Immature natural killer cell (primary cell): ENCODE data around the gene OSBPL9. TPM values are rescaled to one million over a fixed set of nuclear protein-coding genes. Genes with fewer than 3 reads are reported as not detected.

Experiments
- DNase-seq, 3 donors: peaks; one replicate each; pipeline ENCODE4 v3.0.0; 2022; ENCODE audit warnings: mixed read lengths in 1 of 3
- H3K27ac Mint-ChIP-seq, 6 donors: one replicate each; pipeline ENCODE4 v1.8.0; 2020; ENCODE audit warnings: mixed read lengths in 6 of 6, mild to moderate bottlenecking in 5 of 6, inconsistent platforms in 4 of 6, moderate library complexity in 3 of 6
- H3K27me3 Mint-ChIP-seq, 3 donors: one replicate each; pipeline ENCODE4 v1.8.0; 2020 to 2021; ENCODE audit warnings: low read depth in 3 of 3, mild to moderate bottlenecking in 3 of 3, mixed read lengths in 3 of 3, moderate library complexity in 3 of 3, inconsistent platforms in 1 of 3
- H3K36me3 Mint-ChIP-seq, 3 donors: one replicate each; pipeline ENCODE4 v1.8.0; 2020; ENCODE audit warnings: mixed read lengths in 3 of 3, inconsistent platforms in 2 of 3, mild to moderate bottlenecking in 2 of 3
- H3K4me1 Mint-ChIP-seq, 2 donors: one replicate each; pipeline ENCODE4 v1.8.0; 2020; ENCODE audit warnings: inconsistent platforms in 2 of 2, mild to moderate bottlenecking in 2 of 2, mixed read lengths in 2 of 2, moderate library complexity in 1 of 2
- H3K4me3 Mint-ChIP-seq, 5 donors: one replicate each; pipeline ENCODE4 v1.8.0; 2020; ENCODE audit warnings: mild to moderate bottlenecking in 5 of 5, mixed read lengths in 5 of 5, inconsistent platforms in 3 of 5, moderate library complexity in 3 of 5
- H3K9me3 Mint-ChIP-seq, 6 donors: one replicate each; pipeline ENCODE4 v1.8.0; 2020; ENCODE audit warnings: mild to moderate bottlenecking in 6 of 6, mixed read lengths in 6 of 6, inconsistent platforms in 4 of 6, moderate library complexity in 3 of 6
- polyA plus RNA-seq, 3 donors: library from polyadenylated mRNA; unstranded; fragments of 300-500 nt; fragmentation: Illumina TruSeq; gene quantifications; one replicate each; pipeline ENCODE4 v1.2.3, GENCODE V29; 2021

Gene OSBPL9
- polyA plus RNA-seq, 3 donors from 2014 or later, result 26.1 to 38.5 (median 38.2) TPM

GRCh38 chr1:51669816-51670215 lies 52.9 kb downstream of the OSBPL9 start:
- no peak overlapping the region for H3K4me3 Mint-ChIP-seq
- H3K36me3 Mint-ChIP-seq, result peaks cover 0 to 3% (median 0%) of the 10 kb centered on the region in 3 donors
- H3K27ac Mint-ChIP-seq, result no peak overlapping the region
- no peaks in the 10 kb centered on the region for H3K9me3 Mint-ChIP-seq
- H3K4me1 Mint-ChIP-seq, result no peaks in the 10 kb centered on the region
- no peaks in the 10 kb centered on the region for H3K27me3 Mint-ChIP-seq
- no peak for DNase-seq

- Mint-ChIP-seq H3K27me3 (no peaks in the 10 kb centered on the region), H3K4me1 (no peaks in the 10 kb centered on the region), H3K27ac (no peak overlapping the region), H3K9me3 (no peaks in the 10 kb centered on the region), H3K36me3 (no peaks in the 10 kb centered on the region), H3K4me3 (no peak overlapping the region)
- no peak for DNase-seq
Observed at GRCh38 chr1:51671527-51672325, 54.8 kb downstream of the OSBPL9 start.

GRCh38 chr1:51673279-51673678 lies 56.4 kb downstream of the OSBPL9 start:
- no peaks in the 10 kb centered on the region for H3K9me3 Mint-ChIP-seq
- no peak for DNase-seq
- no peak overlapping the region for H3K27ac Mint-ChIP-seq
- no peaks in the 10 kb centered on the region for H3K27me3 Mint-ChIP-seq
- H3K36me3 Mint-ChIP-seq, result no peaks in the 10 kb centered on the region
- no peak overlapping the region for H3K4me3 Mint-ChIP-seq
- no peaks in the 10 kb centered on the region for H3K4me1 Mint-ChIP-seq

- H3K4me1 Mint-ChIP-seq, result peaks cover 0 to 4% of the 10 kb centered on the region in 2 donors
Observed at GRCh38 chr1:51675177-51675780, 58.4 kb downstream of the OSBPL9 start.

GRCh38 chr1:51679435-51679834 lies 62.5 kb downstream of the OSBPL9 start:
- Mint-ChIP-seq H3K27me3 (no peaks in the 10 kb centered on the region), H3K9me3 (no peaks in the 10 kb centered on the region), H3K4me3 (no peak overlapping the region), H3K36me3 (no peaks in the 10 kb centered on the region), H3K27ac (no peak overlapping the region), H3K4me1 (peaks cover 0 to 4% of the 10 kb centered on the region in 2 donors)
- DNase-seq, result no peak

More at GRCh38 chr1:51675177-51675780, 58.4 kb downstream of the OSBPL9 start:
- no peak overlapping the region for H3K27ac Mint-ChIP-seq
- H3K9me3 Mint-ChIP-seq, result no peaks in the 10 kb centered on the region
- no peaks in the 10 kb centered on the region for H3K36me3 Mint-ChIP-seq
- DNase-seq, result no peak
- no peak overlapping the region for H3K4me3 Mint-ChIP-seq
- no peaks in the 10 kb centered on the region for H3K27me3 Mint-ChIP-seq

GRCh38 chr1:51684776-51685175 lies 67.9 kb downstream of the OSBPL9 start:
- Mint-ChIP-seq H3K9me3 (no peaks in the 10 kb centered on the region), H3K27ac (no peak overlapping the region), H3K27me3 (peaks cover 0 to 2% (median 0%) of the 10 kb centered on the region in 3 donors), H3K36me3 (no peaks in the 10 kb centered on the region), H3K4me3 (no peak overlapping the region), H3K4me1 (peaks cover 1 to 8% of the 10 kb centered on the region in 2 donors)
- no peak for DNase-seq

GRCh38 chr1:51686450-51686849 lies 69.6 kb downstream of the OSBPL9 start:
- Mint-ChIP-seq H3K27ac (no peak overlapping the region), H3K27me3 (peaks cover 0 to 2% (median 0%) of the 10 kb centered on the region in 3 donors), H3K9me3 (no peaks in the 10 kb centered on the region), H3K4me1 (peaks cover 1 to 8% of the 10 kb centered on the region in 2 donors), H3K4me3 (no peak overlapping the region), H3K36me3 (no peaks in the 10 kb centered on the region)
- no peak for DNase-seq

- no peak for DNase-seq
- Mint-ChIP-seq H3K4me3 (no peak overlapping the region), H3K36me3 (no peaks in the 10 kb centered on the region), H3K4me1 (peaks cover 1 to 8% of the 10 kb centered on the region in 2 donors), H3K27me3 (peaks cover 0 to 2% (median 2%) of the 10 kb centered on the region in 3 donors), H3K9me3 (no peaks in the 10 kb centered on the region), H3K27ac (no peak overlapping the region)
Observed at GRCh38 chr1:51689075-51689440, 72.2 kb downstream of the OSBPL9 start.

GRCh38 chr1:51689643-51690042 lies 72.8 kb downstream of the OSBPL9 start:
- H3K36me3 Mint-ChIP-seq, result no peaks in the 10 kb centered on the region
- no peaks in the 10 kb centered on the region for H3K9me3 Mint-ChIP-seq
- peaks cover 0 to 2% (median 2%) of the 10 kb centered on the region in 3 donors for H3K27me3 Mint-ChIP-seq
- no peak for DNase-seq
- no peak overlapping the region for H3K4me3 Mint-ChIP-seq
- H3K4me1 Mint-ChIP-seq, result peaks cover 1 to 8% of the 10 kb centered on the region in 2 donors
- H3K27ac Mint-ChIP-seq, result no peak overlapping the region

GRCh38 chr1:51690285-51690961 lies 73.5 kb downstream of the OSBPL9 start:
- Mint-ChIP-seq H3K9me3 (no peaks in the 10 kb centered on the region), H3K4me1 (peaks cover 1 to 8% of the 10 kb centered on the region in 2 donors), H3K27ac (no peak overlapping the region), H3K36me3 (no peaks in the 10 kb centered on the region), H3K27me3 (peaks cover 0 to 2% (median 2%) of the 10 kb centered on the region in 3 donors), H3K4me3 (no peak overlapping the region)
- no peak for DNase-seq

- no peak overlapping the region for H3K27ac Mint-ChIP-seq
- H3K27me3 Mint-ChIP-seq, result peaks cover 0 to 2% (median 2%) of the 10 kb centered on the region in 3 donors
- no peak overlapping the region for H3K4me3 Mint-ChIP-seq
- no peaks in the 10 kb centered on the region for H3K36me3 Mint-ChIP-seq
- H3K9me3 Mint-ChIP-seq, result no peaks in the 10 kb centered on the region
- no peak for DNase-seq
- H3K4me1 Mint-ChIP-seq, result peaks cover 0 to 8% of the 10 kb centered on the region in 2 donors
Observed at GRCh38 chr1:51691920-51692319, 75.0 kb downstream of the OSBPL9 start.

GRCh38 chr1:51693419-51694155 lies 76.7 kb downstream of the OSBPL9 start:
- no peak overlapping the region for H3K27ac Mint-ChIP-seq
- H3K36me3 Mint-ChIP-seq, result no peaks in the 10 kb centered on the region
- DNase-seq, result no peak
- H3K4me3 Mint-ChIP-seq, result no peak overlapping the region
- H3K9me3 Mint-ChIP-seq, result no peaks in the 10 kb centered on the region
- H3K27me3 Mint-ChIP-seq, result peaks cover 0 to 2% (median 1%) of the 10 kb centered on the region in 3 donors
- H3K4me1 Mint-ChIP-seq, result no peaks in the 10 kb centered on the region

GRCh38 chr1:51697166-51697565 lies 80.3 kb downstream of the OSBPL9 start:
- H3K4me3 Mint-ChIP-seq, result no peak overlapping the region
- no peak for DNase-seq
- H3K36me3 Mint-ChIP-seq, result no peaks in the 10 kb centered on the region
- H3K9me3 Mint-ChIP-seq, result no peaks in the 10 kb centered on the region
- no peaks in the 10 kb centered on the region for H3K4me1 Mint-ChIP-seq
- H3K27ac Mint-ChIP-seq, result no peak overlapping the region
- H3K27me3 Mint-ChIP-seq, result peaks cover 0 to 2% (median 0%) of the 10 kb centered on the region in 3 donors
